ENCODE results near the gene MYH8.

The MYH8 gene

GRCh38 chr17:10447026-10447931 lies 25.5 kb upstream of the MYH8 start:
- no peak for TF ChIP-seq CTCF (IDR thresholded peaks at IDR 0.05; ENCODE audit: low read length, missing control alignments)
- DNase-seq (ENCODE audit: low read depth) = no peak
- no peak overlapping the region for H3K4me3 ChIP-seq (replicated peaks; ENCODE audit: low read depth, low read length)

GRCh38 chr17:10439816-10440215 lies 18.1 kb upstream of the MYH8 start:
- DNase-seq (ENCODE audit: low read depth) = peak; percentile 11
- no peak for TF ChIP-seq CTCF (IDR thresholded peaks at IDR 0.05; ENCODE audit: low read length, missing control alignments)
- H3K4me3 ChIP-seq (replicated peaks; ENCODE audit: low read depth, low read length) = no peak overlapping the region

GRCh38 chr17:10435096-10435495 lies 13.3 kb upstream of the MYH8 start:
- no peak for DNase-seq (ENCODE audit: low read depth)
- H3K4me3 ChIP-seq (replicated peaks; ENCODE audit: low read depth, low read length) = no peak overlapping the region
- no peak for TF ChIP-seq CTCF (IDR thresholded peaks at IDR 0.05; ENCODE audit: low read length, missing control alignments)

- no peak for TF ChIP-seq CTCF (IDR thresholded peaks at IDR 0.05; ENCODE audit: low read length, missing control alignments)
- DNase-seq (ENCODE audit: low read depth) = peak; percentile 21
- no peak overlapping the region for H3K4me3 ChIP-seq (replicated peaks; ENCODE audit: low read depth, low read length)
Observed at GRCh38 chr17:10429421-10430045, 7.8 kb upstream of the MYH8 start.

- TF ChIP-seq CTCF (IDR thresholded peaks at IDR 0.05; ENCODE audit: low read length, missing control alignments) = no peak
- no peak for DNase-seq (ENCODE audit: low read depth)
Observed at GRCh38 chr17:10428781-10429180, 7.0 kb upstream of the MYH8 start.

GRCh38 chr17:10421211-10421610 lies 539 bp downstream of the MYH8 start:
- no peak for TF ChIP-seq CTCF (IDR thresholded peaks at IDR 0.05; ENCODE audit: low read length, missing control alignments)
- H3K4me3 ChIP-seq (replicated peaks; ENCODE audit: low read depth, low read length) = no peak overlapping the region
- no peak for DNase-seq (ENCODE audit: low read depth)

More at GRCh38 chr17:10428781-10429180, 7.0 kb upstream of the MYH8 start:
- H3K4me3 ChIP-seq (replicated peaks; ENCODE audit: low read depth, low read length) = no peak overlapping the region

All from fibroblast of pulmonary artery (primary cell).